ENCODE data around the gene IER3.
"Not testable (repeated sequence)": the region's sequence is repeated elsewhere in the genome, so short reads cannot be mapped to it uniquely, and the experiment has no call there.

Gene IER3

GRCh38 chr6:30721198-30722024, 22.9 kb downstream of the IER3 start:
- peak overlapping the region; percentile 86 to 100 (median 98) for H3K9ac ChIP-seq
- peaks cover 49 to 51% (median 50%) of the 10 kb centered on the region in 11 experiments for H4K20me1 ChIP-seq
- no peaks in the 10 kb centered on the region for H3K27me3 ChIP-seq
- H3K4me1 ChIP-seq, result peaks cover 53 to 58% (median 56%) of the 10 kb centered on the region in 10 experiments
- H3K9me3 ChIP-seq (replicated peaks in 1 of 11), result no peaks in the 10 kb centered on the region; a peak in 1 of 22 replicates
- H3K4me3 ChIP-seq, result peak overlapping the region; percentile 81 to 98 (median 90)
- peak overlapping the region; percentile 79 to 100 (median 98) for H3K27ac ChIP-seq
- peaks cover 42 to 49% (median 48%) of the 10 kb centered on the region in 11 experiments for H3K36me3 ChIP-seq
- H3K4me2 ChIP-seq, result peak overlapping the region; percentile 76 to 96 (median 90)
- no peak for TF ChIP-seq Cebpa-rat (IDR thresholded peaks at IDR 0.05)

- H3K4me2 ChIP-seq, result peak overlapping the region; percentile 0 to 39 (median 19); a peak in 11 of 22 replicates
- peaks cover 38 to 44% (median 44%) of the 10 kb centered on the region in 11 experiments for H3K36me3 ChIP-seq
- no peaks in the 10 kb centered on the region; a peak in 1 of 22 replicates for H3K9me3 ChIP-seq (replicated peaks in 1 of 11)
- peaks cover 56 to 62% (median 59%) of the 10 kb centered on the region in 10 experiments for H3K4me1 ChIP-seq
- no peak for TF ChIP-seq Cebpa-rat (IDR thresholded peaks at IDR 0.05)
- peak overlapping the region; percentile 86 to 100 (median 98) for H3K9ac ChIP-seq
- peaks cover 44 to 45% (median 44%) of the 10 kb centered on the region in 11 experiments for H4K20me1 ChIP-seq
- peak overlapping the region; percentile 79 to 100 (median 98) for H3K27ac ChIP-seq
- H3K27me3 ChIP-seq, result no peaks in the 10 kb centered on the region
- peak overlapping the region; percentile 81 to 98 (median 90) for H3K4me3 ChIP-seq
Observed at GRCh38 chr6:30720738-30721197, 23.6 kb downstream of the IER3 start.

GRCh38 chr6:30719791-30720737, 24.3 kb downstream of the IER3 start, which contains the start of gene TUBB:
Gene TUBB (plus strand): TSS chr6:30720352. CDS start chr6:30720507, 155 bp downstream.
- Histone ChIP-seq H3K27me3 (no peaks in the 10 kb centered on the region), H4K20me1 (peaks cover 37 to 38% (median 37%) of the 10 kb centered on the region in 11 experiments), H3K9me3 (replicated peaks in 1 of 11) (no peaks in the 10 kb centered on the region; a peak in 1 of 22 replicates), H3K27ac (peak within 1 kb of the TSS; percentile 79 to 100 (median 98)), H3K9ac (peak within 1 kb of the TSS; percentile 86 to 100 (median 98)), H3K4me1 (peaks cover 50 to 61% (median 59%) of the 10 kb centered on the region in 10 experiments), H3K4me2 (peak within 1 kb of the TSS; percentile 78 to 96 (median 90)), H3K4me3 (peak within 1 kb of the TSS; percentile 81 to 98 (median 90)), H3K36me3 (peaks cover 31 to 42% (median 40%) of the 10 kb centered on the region in 11 experiments)
- TF ChIP-seq Cebpa-rat (IDR thresholded peaks at IDR 0.05), result peak in 10 of 11 experiments; percentile 22 to 85 (median 62); a peak in 15 of 22 replicates

GRCh38 chr6:30719356-30719755, 25.0 kb downstream of the IER3 start:
- peak overlapping the region; percentile 81 to 98 (median 90) for H3K4me3 ChIP-seq
- no peaks in the 10 kb centered on the region for H3K27me3 ChIP-seq
- H3K4me1 ChIP-seq, result peaks cover 43 to 56% (median 52%) of the 10 kb centered on the region in 10 experiments
- no peaks in the 10 kb centered on the region; a peak in 1 of 22 replicates for H3K9me3 ChIP-seq (replicated peaks in 1 of 11)
- H3K4me2 ChIP-seq, result peak overlapping the region; percentile 78 to 96 (median 90)
- peaks cover 29 to 31% (median 30%) of the 10 kb centered on the region in 11 experiments for H4K20me1 ChIP-seq
- H3K27ac ChIP-seq, result peak overlapping the region; percentile 40 to 100 (median 98); a peak in 21 of 22 replicates
- peak overlapping the region; percentile 72 to 100 (median 98) for H3K9ac ChIP-seq
- peaks cover 31 to 42% (median 40%) of the 10 kb centered on the region in 11 experiments for H3K36me3 ChIP-seq
- TF ChIP-seq Cebpa-rat (IDR thresholded peaks at IDR 0.05), result no peak

GRCh38 chr6:30717845-30718720, 26.3 kb downstream of the IER3 start:
- Histone ChIP-seq H3K4me3 (peak overlapping the region; percentile 63 to 98 (median 90)), H3K27ac (peak overlapping the region; percentile 45 to 100 (median 98)), H4K20me1 (peaks cover 17 to 18% (median 17%) of the 10 kb centered on the region in 11 experiments), H3K4me2 (peak overlapping the region; percentile 78 to 96 (median 90)), H3K4me1 (peaks cover 35 to 52% (median 43%) of the 10 kb centered on the region in 10 experiments), H3K9ac (peak overlapping the region; percentile 58 to 100 (median 98)), H3K36me3 (peaks cover 30 to 42% (median 40%) of the 10 kb centered on the region in 11 experiments)
- H3K27me3 ChIP-seq; H3K9me3 ChIP-seq (replicated peaks in 1 of 11): not testable (repeated sequence)

- H4K20me1 ChIP-seq, result peaks cover 9 to 10% (median 10%) of the 10 kb centered on the region in 11 experiments
- peak within 1 kb of the TSS; percentile 76 to 100 (median 98) for H3K27ac ChIP-seq
- no peak for TF ChIP-seq Cebpa-rat (IDR thresholded peaks at IDR 0.05)
- no peaks in the 10 kb centered on the region; a peak in 1 of 22 replicates for H3K9me3 ChIP-seq (replicated peaks in 1 of 11)
- H3K4me1 ChIP-seq, result peaks cover 39 to 55% (median 46%) of the 10 kb centered on the region in 10 experiments
- H3K4me3 ChIP-seq, result peak within 1 kb of the TSS; percentile 67 to 98 (median 90)
- peak within 1 kb of the TSS; percentile 83 to 100 (median 98) for H3K9ac ChIP-seq
- H3K4me2 ChIP-seq, result peak within 1 kb of the TSS; percentile 85 to 96 (median 92)
- H3K36me3 ChIP-seq, result peaks cover 30 to 42% (median 40%) of the 10 kb centered on the region in 11 experiments
- H3K27me3 ChIP-seq, result no peaks in the 10 kb centered on the region
Observed at GRCh38 chr6:30717129-30717844, 27.1 kb downstream of the IER3 start, which contains the start of gene MDC1. Gene MDC1 (minus strand): TSS chr6:30717281. CDS start chr6:30715175, 2,106 bp downstream.

- H4K20me1 ChIP-seq, result peaks cover 4 to 5% (median 5%) of the 10 kb centered on the region in 11 experiments
- peak overlapping the region; percentile 83 to 94 (median 87) for H3K9ac ChIP-seq
- peak overlapping the region; percentile 76 to 100 (median 96) for H3K27ac ChIP-seq
- H3K36me3 ChIP-seq, result peaks cover 31 to 42% (median 40%) of the 10 kb centered on the region in 11 experiments
- peak overlapping the region; percentile 82 to 95 (median 89) for H3K4me2 ChIP-seq
- H3K9me3 ChIP-seq (replicated peaks in 1 of 11), result no peaks in the 10 kb centered on the region; a peak in 1 of 22 replicates
- TF ChIP-seq Cebpa-rat (IDR thresholded peaks at IDR 0.05), result no peak
- peak overlapping the region; percentile 66 to 97 (median 70) for H3K4me3 ChIP-seq
- no peaks in the 10 kb centered on the region for H3K27me3 ChIP-seq
- H3K4me1 ChIP-seq, result peaks cover 44 to 60% (median 51%) of the 10 kb centered on the region in 10 experiments
Observed at GRCh38 chr6:30716879-30717128, 27.5 kb downstream of the IER3 start.
